GM06990 (cell line): ENCODE data around the gene ADCY9.
A peak's percentile ranks its signal among the peaks of the same experiment; 100 is the strongest.

Source experiments
- DNase-seq: peaks from one replicate; pipeline ENCODE4 v3.0.0-alpha.2; 2011; ENCODE audit not compliant: insufficient read length; ENCODE audit errors: extremely low read depth
- H3K27me3 ChIP-seq: replicated peaks from 2 replicates; pipeline ENCODE4 v1.6.0; 2011; ENCODE audit warnings: low read length; ENCODE audit not compliant: control insufficient read depth, insufficient read depth
- H3K36me3 ChIP-seq: 2 replicates; pipeline ENCODE4 v1.5.1; 2011; ENCODE audit warnings: low read length; ENCODE audit not compliant: control insufficient read depth, insufficient read depth
- H3K4me3 ChIP-seq: replicated peaks from 2 replicates; pipeline ENCODE4 v1.5.1; 2011; ENCODE audit warnings: low read depth, mild to moderate bottlenecking, control low read depth, low read length
- CTCF ChIP-seq: IDR thresholded peaks from 2 replicates; pipeline ENCODE4 v1.5.1; 2011; ENCODE audit warnings: low read length, control low read depth, mild to moderate bottlenecking, inconsistent platforms; ENCODE audit not compliant: insufficient read depth, poor library complexity, severe bottlenecking

The ADCY9 gene

GRCh38 chr16:4124535-4125294 is 8.5 kb upstream of the ADCY9 start:
- DNase-seq, result no peak
- no peaks in the 10 kb centered on the region for H3K36me3 ChIP-seq
- TF ChIP-seq CTCF, result no peak
- no peak overlapping the region for H3K4me3 ChIP-seq
- H3K27me3 ChIP-seq, result no peaks in the 10 kb centered on the region

- no peak for DNase-seq
- no peak overlapping the region for H3K4me3 ChIP-seq
- TF ChIP-seq CTCF, result no peak
- no peaks in the 10 kb centered on the region; the same call in 1 of the 2 replicates for H3K27me3 ChIP-seq
- no peaks in the 10 kb centered on the region for H3K36me3 ChIP-seq
Measured at GRCh38 chr16:4123616-4124300, 7.5 kb upstream of the ADCY9 start.

GRCh38 chr16:4120176-4120575 is 3.9 kb upstream of the ADCY9 start:
- no peaks in the 10 kb centered on the region for H3K36me3 ChIP-seq
- TF ChIP-seq CTCF, result no peak
- H3K27me3 ChIP-seq, result no peaks in the 10 kb centered on the region; the same call in 1 of the 2 replicates
- no peak overlapping the region for H3K4me3 ChIP-seq
- no peak for DNase-seq

- Histone ChIP-seq H3K27me3 (no peaks in the 10 kb centered on the region; the same call in 1 of the 2 replicates), H3K36me3 (no peaks in the 10 kb centered on the region), H3K4me3 (no peak overlapping the region)
- DNase-seq, result no peak
- TF ChIP-seq CTCF, result no peak
Measured at GRCh38 chr16:4117250-4117578, 972 bp upstream of the ADCY9 start.

- TF ChIP-seq CTCF, result no peak
- Histone ChIP-seq H3K27me3 (no peaks in the 10 kb centered on the region; the same call in 1 of the 2 replicates), H3K4me3 (peak overlapping the region; percentile 34), H3K36me3 (no peaks in the 10 kb centered on the region)
- DNase-seq, result no peak
Measured at GRCh38 chr16:4115949-4116318, 308 bp downstream of the ADCY9 start.
